SK-N-SH (cell line): ENCODE data around the gene KLHL22. TPM values are rescaled to one million over a fixed set of nuclear protein-coding genes. Genes with fewer than 3 reads are reported as not detected.

Source experiments
- CTCF ChIA-PET: fragments of 300-600, 350-600 bp; formaldehyde crosslinking; extraction: SDS; loops from one replicate; lab custom pipeline; 2021; lab: Yijun Ruan, JAX
- POLR2A ChIA-PET: fragments of 350-600 bp; sonication (Branson Sonifier 250); formaldehyde crosslinking; extraction: SDS; loops from one replicate; lab custom pipeline; 2020; ENCODE audit warnings: antibody characterized with exemption, inconsistent platforms; lab: Yijun Ruan, JAX
- DNase-seq: peaks from one replicate; pipeline ENCODE4 v3.0.0; 2012
- H2AFZ ChIP-seq: fragments of 200-600 bp; sonication (generic); 2 replicates; pipeline ENCODE4 v1.8.1; 2016; ENCODE audit warnings: antibody characterized with exemption, mild to moderate bottlenecking, low read depth
- H3F3A ChIP-seq: fragments of 200-600 bp; sonication (generic); replicated peaks from 2 replicates; pipeline ENCODE3; 2016; ENCODE audit warnings: antibody characterized with exemption, mild to moderate bottlenecking; ENCODE audit not compliant: insufficient read depth
- H3K27ac ChIP-seq, 2 experiments: fragments of 200-500 bp in 1 of 2; fragments of 200-600 bp in 1 of 2; sonication (Bioruptor generic) in 1 of 2; sonication (generic), shearing (Covaris generic) in 1 of 2; 2 replicates each; pipeline versions ENCODE4 v1.5.1 to v1.6.1; 2014 to 2016; ENCODE audit warnings: low read depth in 2 of 2, inconsistent platforms in 1 of 2, low read length in 1 of 2, mild to moderate bottlenecking in 1 of 2, mixed read lengths in 1 of 2
- H3K27me3 ChIP-seq: fragments of 200-600 bp; sonication (generic), shearing (Covaris generic); 2 replicates; pipeline ENCODE4 v1.6.1; 2016; ENCODE audit warnings: mixed run types; ENCODE audit not compliant: insufficient read depth
- H3K36me3 ChIP-seq, 2 experiments: fragments of 200-500 bp in 1 of 2; fragments of 200-600 bp in 1 of 2; sonication (Bioruptor generic) in 1 of 2; sonication (generic) in 1 of 2; replicated peaks in 1 of 2; 2 replicates each; pipeline versions ENCODE3 to v1.5.1; 2014 to 2016; ENCODE audit warnings: low read length in 1 of 2, mild to moderate bottlenecking in 1 of 2; ENCODE audit not compliant: insufficient read depth in 2 of 2, control insufficient read depth in 1 of 2
- H3K4me1 ChIP-seq, 2 experiments: fragments of 200-500 bp in 1 of 2; fragments of 200-600 bp in 1 of 2; sonication (Bioruptor generic) in 1 of 2; sonication (generic), shearing (Covaris generic) in 1 of 2; 2 replicates each; pipeline versions ENCODE4 v1.5.1 to v1.6.1; 2014 to 2016; ENCODE audit warnings: low read depth in 1 of 2, low read length in 1 of 2, mixed run types in 1 of 2; ENCODE audit not compliant: insufficient read depth in 2 of 2, control insufficient read depth in 1 of 2
- H3K4me2 ChIP-seq: fragments of 200-600 bp; sonication (generic), shearing (Covaris generic); 2 replicates; pipeline ENCODE4 v1.6.1; 2017; ENCODE audit warnings: mixed run types
- H3K4me3 ChIP-seq, 2 experiments: fragments of 200-500 bp in 1 of 2; fragments of 200-600 bp in 1 of 2; sonication (Bioruptor generic) in 1 of 2; sonication (generic), shearing (Covaris generic) in 1 of 2; 2 replicates each; pipeline versions ENCODE4 v1.5.1 to v1.8.1; 2014 to 2016; ENCODE audit warnings: low read depth in 2 of 2, inconsistent platforms in 1 of 2, low read length in 1 of 2, mild to moderate bottlenecking in 1 of 2, mixed read lengths in 1 of 2, moderate library complexity in 1 of 2
- H3K79me2 ChIP-seq: fragments of 200-600 bp; sonication (generic); 2 replicates; pipeline ENCODE4 v1.8.1; 2017; ENCODE audit warnings: mild to moderate bottlenecking; ENCODE audit not compliant: insufficient read depth
- H3K9ac ChIP-seq: fragments of 200-600 bp; sonication (generic); 2 replicates; pipeline ENCODE4 v1.6.1; 2017; ENCODE audit warnings: mixed run types
- H3K9me2 ChIP-seq: fragments of 200-600 bp; sonication (generic); 2 replicates; pipeline ENCODE4 v1.6.1; 2017; ENCODE audit warnings: mixed run types
- H3K9me3 ChIP-seq: fragments of 200-600 bp; sonication (generic); 2 replicates; pipeline ENCODE4 v1.6.1; 2017; ENCODE audit warnings: mixed run types, mild to moderate bottlenecking, moderate library complexity
- H4K20me1 ChIP-seq: fragments of 200-600 bp; sonication (generic); 2 replicates; pipeline ENCODE4 v1.6.1; 2017; ENCODE audit warnings: mild to moderate bottlenecking, mixed run types; ENCODE audit not compliant: insufficient read depth
- CHD2 ChIP-seq: fragments of 150-350 bp; IDR thresholded peaks from 2 replicates; pipeline ENCODE4 v1.6.1; 2018; ENCODE audit warnings: low read length; ENCODE audit not compliant: partially characterized antibody
- ELF1 ChIP-seq: IDR thresholded peaks from 2 replicates; pipeline ENCODE4 v1.4.0; 2012
- EP300 ChIP-seq, 2 experiments: IDR thresholded peaks; 2 replicates each; pipeline versions ENCODE4 v1.4.0 to v1.6.1; 2012; ENCODE audit warnings: borderline replicate concordance in 1 of 2, low read depth in 1 of 2, low read length in 1 of 2
- EZH2phosphoT487 ChIP-seq: fragments of 200-600 bp; sonication (generic); IDR thresholded peaks from 2 replicates; pipeline ENCODE4 v1.6.1; 2017; ENCODE audit warnings: low read depth, mixed run types, mild to moderate bottlenecking, antibody characterized with exemption, moderate library complexity, borderline replicate concordance
- GABPA ChIP-seq: IDR thresholded peaks from 2 replicates; pipeline ENCODE4 v1.4.0; 2012; ENCODE audit warnings: low read depth, mild to moderate bottlenecking
- GATA2 ChIP-seq: sonication (generic); formaldehyde crosslinking; IDR thresholded peaks from 2 replicates; pipeline ENCODE4 v1.5.0; 2020; ENCODE audit warnings: mild to moderate bottlenecking, missing genetic modification reagents
- MXI1 ChIP-seq: IDR thresholded peaks from 2 replicates; pipeline ENCODE4 v1.6.1; 2012; ENCODE audit warnings: mild to moderate bottlenecking, low read depth, low read length, improper control_type of control experiment
- RAD21 ChIP-seq: IDR thresholded peaks from 2 replicates; pipeline ENCODE4 v1.6.1; 2012; ENCODE audit warnings: mild to moderate bottlenecking, low read length
- RCOR1 ChIP-seq: fragments of 150-350 bp; IDR thresholded peaks from 2 replicates; pipeline ENCODE4 v1.6.1; 2017; ENCODE audit warnings: antibody characterized with exemption, low read length
- RXRA ChIP-seq: IDR thresholded peaks from 2 replicates; pipeline ENCODE4 v1.4.0; 2012; ENCODE audit warnings: low read depth, mild to moderate bottlenecking, borderline replicate concordance
- SIN3A ChIP-seq: IDR thresholded peaks from 2 replicates; pipeline ENCODE4 v1.6.1; 2012; ENCODE audit warnings: low read depth, mild to moderate bottlenecking, low read length, moderate library complexity, borderline replicate concordance
- SMC3 ChIP-seq: IDR thresholded peaks from 2 replicates; pipeline ENCODE4 v1.6.1; 2012; ENCODE audit warnings: low read depth, low read length, improper control_type of control experiment
- TCF12 ChIP-seq: IDR thresholded peaks from 2 replicates; pipeline ENCODE4 v1.4.0; 2012
- TEAD4 ChIP-seq: IDR thresholded peaks from 2 replicates; pipeline ENCODE4 v1.4.0; 2012; ENCODE audit warnings: mild to moderate bottlenecking, borderline replicate concordance; ENCODE audit not compliant: insufficient read depth
- WGBS: methylation state at CpG from one replicate; pipeline ENCODE4 v1.1.6; 2017; ENCODE audit warnings: low lambda C conversion rate; 5-methylcytosine and 5-hydroxymethylcytosine counted together
- polyA plus RNA-seq, 3 experiments: library from polyadenylated mRNA; depleted of rRNA; stranded (reverse); fragments of >200 nt; gene quantifications; 2 replicates each; pipeline ENCODE4 v1.2.3, GENCODE V29; 2012
- TF ChIP-seq, protein P1 (sequence below): fragments of 150-350 bp; IDR thresholded peaks from 2 replicates; pipeline ENCODE4 v1.6.1; 2017; ENCODE audit warnings: antibody characterized with exemption, low read length, low read depth, borderline replicate concordance
- TF ChIP-seq, protein P2 (sequence below): IDR thresholded peaks from 2 replicates; pipeline ENCODE4 v1.4.0; 2012; ENCODE audit warnings: low read depth
- TF ChIP-seq, protein P3 (sequence below): fragments of 150-350 bp; IDR thresholded peaks from 2 replicates; pipeline ENCODE4 v1.6.1; 2016; ENCODE audit warnings: mild to moderate bottlenecking, low read depth, low read length
- TF ChIP-seq, protein P4 (sequence below): IDR thresholded peaks from 2 replicates; pipeline ENCODE4 v1.4.0; 2012; ENCODE audit warnings: low read depth, borderline replicate concordance

The KLHL22 gene
- polyA plus RNA-seq, 1 of the 3 experiments (the other 2 are of a cell fraction) = 26.5 TPM

DNA sequence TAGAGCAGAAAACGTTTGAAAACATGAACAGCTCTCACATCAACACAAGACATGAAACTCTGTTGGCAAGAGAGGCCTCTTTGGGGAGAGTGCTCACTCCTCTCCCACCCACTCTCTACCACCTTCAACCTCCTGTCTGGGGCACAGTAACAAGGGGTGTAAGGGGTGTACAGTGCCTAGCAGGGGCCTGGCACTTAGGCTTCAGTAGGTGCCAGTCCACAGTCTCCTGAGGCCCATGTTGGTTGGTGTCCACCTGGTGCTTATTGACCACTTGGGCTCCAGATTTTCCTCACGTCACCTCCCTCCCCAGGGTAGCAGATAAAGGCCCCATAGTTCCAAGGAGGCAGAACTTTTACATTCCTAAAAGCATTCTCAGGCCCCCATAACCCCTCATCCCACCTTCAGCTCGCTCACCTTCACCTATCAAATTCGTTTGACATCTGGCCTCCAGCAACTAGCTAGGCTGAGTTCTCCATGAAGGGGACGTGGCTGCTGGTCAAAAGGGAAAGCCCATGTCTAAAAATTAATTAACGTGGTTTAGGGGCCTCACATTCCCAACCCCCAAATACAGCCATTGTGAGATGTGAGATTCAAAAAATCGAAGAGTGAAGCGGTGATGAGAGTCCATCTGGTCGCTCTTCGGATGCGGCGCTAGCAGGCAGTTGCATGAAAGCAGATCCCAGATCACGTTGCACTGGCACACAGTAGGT, 11.1 kb upstream of the KLHL22 start:
- Histone ChIP-seq H3K4me2 (peak overlapping the region; percentile 99), H3K4me1 (peaks cover 22 to 34% of the 10 kb centered on the region in 2 experiments; a peak in 3 of 4 replicates), H3F3A (peaks cover 23% of the 10 kb centered on the region)
- TF ChIP-seq, protein P1, sequence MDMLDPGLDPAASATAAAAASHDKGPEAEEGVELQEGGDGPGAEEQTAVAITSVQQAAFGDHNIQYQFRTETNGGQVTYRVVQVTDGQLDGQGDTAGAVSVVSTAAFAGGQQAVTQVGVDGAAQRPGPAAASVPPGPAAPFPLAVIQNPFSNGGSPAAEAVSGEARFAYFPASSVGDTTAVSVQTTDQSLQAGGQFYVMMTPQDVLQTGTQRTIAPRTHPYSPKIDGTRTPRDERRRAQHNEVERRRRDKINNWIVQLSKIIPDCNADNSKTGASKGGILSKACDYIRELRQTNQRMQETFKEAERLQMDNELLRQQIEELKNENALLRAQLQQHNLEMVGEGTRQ = no peak
- TF ChIP-seq CHD2 (no peak), GATA2 (CRISPR knock-in tag) (no peak), TCF12 (no peak), MXI1 (no peak), RCOR1 (no peak), ELF1 (no peak), SMC3 (no peak), EZH2phosphoT487 (no peak), RXRA (no peak), RAD21 (no peak), EP300 (IDR thresholded peaks at IDR 0.05; ENCODE audit: borderline replicate concordance in 1 of 2, low read depth in 1 of 2, low read length in 1 of 2) (no peak), GABPA (no peak), SIN3A (no peak), TEAD4 (no peak)
- TF ChIP-seq, protein P2, sequence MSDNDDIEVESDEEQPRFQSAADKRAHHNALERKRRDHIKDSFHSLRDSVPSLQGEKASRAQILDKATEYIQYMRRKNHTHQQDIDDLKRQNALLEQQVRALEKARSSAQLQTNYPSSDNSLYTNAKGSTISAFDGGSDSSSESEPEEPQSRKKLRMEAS = no peak
- TF ChIP-seq, protein P3, sequence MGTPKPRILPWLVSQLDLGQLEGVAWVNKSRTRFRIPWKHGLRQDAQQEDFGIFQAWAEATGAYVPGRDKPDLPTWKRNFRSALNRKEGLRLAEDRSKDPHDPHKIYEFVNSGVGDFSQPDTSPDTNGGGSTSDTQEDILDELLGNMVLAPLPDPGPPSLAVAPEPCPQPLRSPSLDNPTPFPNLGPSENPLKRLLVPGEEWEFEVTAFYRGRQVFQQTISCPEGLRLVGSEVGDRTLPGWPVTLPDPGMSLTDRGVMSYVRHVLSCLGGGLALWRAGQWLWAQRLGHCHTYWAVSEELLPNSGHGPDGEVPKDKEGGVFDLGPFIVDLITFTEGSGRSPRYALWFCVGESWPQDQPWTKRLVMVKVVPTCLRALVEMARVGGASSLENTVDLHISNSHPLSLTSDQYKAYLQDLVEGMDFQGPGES = no peak
- TF ChIP-seq, protein P4, sequence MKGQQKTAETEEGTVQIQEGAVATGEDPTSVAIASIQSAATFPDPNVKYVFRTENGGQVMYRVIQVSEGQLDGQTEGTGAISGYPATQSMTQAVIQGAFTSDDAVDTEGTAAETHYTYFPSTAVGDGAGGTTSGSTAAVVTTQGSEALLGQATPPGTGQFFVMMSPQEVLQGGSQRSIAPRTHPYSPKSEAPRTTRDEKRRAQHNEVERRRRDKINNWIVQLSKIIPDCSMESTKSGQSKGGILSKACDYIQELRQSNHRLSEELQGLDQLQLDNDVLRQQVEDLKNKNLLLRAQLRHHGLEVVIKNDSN = no peak
- TF ChIP-seq, all 33 proteins: peak for 0
- Histone ChIP-seq H3K4me3 (peak overlapping the region; percentile 67 to 78), H4K20me1 (peaks cover 21% of the 10 kb centered on the region), H3K9me3 (no peaks in the 10 kb centered on the region), H3K27ac (peak overlapping the region; percentile 87 to 96; a peak in 2 of 4 replicates), H3K79me2 (peaks cover 47% of the 10 kb centered on the region), H3K9me2 (no peaks in the 10 kb centered on the region), H2AFZ (peak overlapping the region; percentile 91), H3K36me3 (peaks cover 2 to 8% of the 10 kb centered on the region in 2 experiments), H3K27me3 (no peaks in the 10 kb centered on the region), H3K9ac (peak overlapping the region; percentile 98)
- CTCF ChIA-PET = interaction anchor here (1.5 to 2.8 kb wide), 4 partner anchors 11 to 57 kb away, joined by 3 to 11 read pairs (median 7); no protein-coding TSS in a partner anchor
- POLR2A ChIA-PET = interaction anchor here (0.9 kb wide), 1 partner anchor 31 kb away, joined by 3 read pairs; no protein-coding TSS in a partner anchor
- no peak for DNase-seq
- 64% methylated on average over 13 of the region's 13 CpGs for WGBS
